SW480 (cell line): ENCODE results near the gene KCNQ5.

Source experiments
- DNase-seq: peaks from one replicate; pipeline ENCODE4 v3.0.0-alpha.2; 2016; ENCODE audit warnings: low spot score

The KCNQ5 gene

GRCh38 chr6:73054958-73055357, 433.1 kb downstream of the KCNQ5 start:
- no peak for DNase-seq

DNA sequence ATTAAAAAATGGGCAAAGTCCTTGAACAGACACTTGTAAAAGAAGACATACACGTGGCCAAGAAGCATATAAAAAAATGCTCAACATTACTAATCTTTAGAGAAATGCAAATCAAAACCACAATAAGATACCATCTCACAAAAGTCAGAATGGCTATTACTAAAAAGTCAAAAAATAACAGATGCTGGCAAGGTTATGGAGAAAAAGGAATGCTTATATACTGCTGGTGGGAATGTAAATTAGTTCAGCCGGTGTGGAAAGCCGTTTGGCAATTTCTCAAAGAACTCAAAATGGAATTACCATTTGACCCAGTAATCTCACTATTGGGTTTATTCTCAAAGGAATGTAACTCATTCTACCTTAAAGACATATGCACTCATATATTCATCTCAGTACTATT, 436.9 kb downstream of the KCNQ5 start:
- no peak for DNase-seq

GRCh38 chr6:73062130-73062529, 440.3 kb downstream of the KCNQ5 start:
- DNase-seq: no peak

DNA sequence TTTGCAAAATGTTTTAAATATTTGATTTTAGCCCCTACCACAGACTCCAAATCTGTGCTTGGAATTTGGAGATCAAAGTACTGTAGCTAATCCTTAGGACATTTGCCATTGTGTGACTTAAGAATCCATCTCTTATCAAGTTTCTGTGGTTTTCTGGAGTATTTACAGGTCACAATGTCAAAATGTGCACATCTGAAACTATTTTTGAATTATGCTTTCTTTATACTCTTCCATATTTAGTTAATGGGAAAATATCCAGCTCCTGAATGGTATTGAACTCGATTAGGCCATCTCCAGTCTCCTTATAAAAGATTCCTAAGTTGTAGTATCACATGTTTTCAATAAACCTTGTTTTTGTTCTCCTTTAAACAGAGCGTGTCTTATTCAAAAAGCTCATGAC, 441.0 kb downstream of the KCNQ5 start:
- DNase-seq: no peak

GRCh38 chr6:73064266-73064665, 442.4 kb downstream of the KCNQ5 start:
- no peak for DNase-seq

DNA sequence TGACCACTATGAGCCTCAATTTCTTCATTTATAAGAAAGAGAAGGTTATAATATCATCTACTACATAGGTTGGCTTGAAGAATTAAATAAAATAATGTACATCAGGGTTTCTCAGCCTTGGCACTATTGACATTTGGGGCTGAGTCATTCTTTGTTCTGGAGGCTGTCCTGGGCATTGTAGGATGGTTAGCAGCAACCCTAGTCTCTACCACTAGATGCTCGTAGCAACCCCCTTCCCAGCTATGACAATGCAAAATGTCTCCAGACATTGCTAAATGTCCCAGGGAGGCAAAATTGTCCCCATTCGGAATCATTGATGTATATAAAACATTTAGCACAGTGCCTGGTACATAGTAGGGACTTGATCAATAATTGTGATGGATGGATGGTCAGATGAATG, 451.4 kb downstream of the KCNQ5 start:
- DNase-seq: no peak

DNA sequence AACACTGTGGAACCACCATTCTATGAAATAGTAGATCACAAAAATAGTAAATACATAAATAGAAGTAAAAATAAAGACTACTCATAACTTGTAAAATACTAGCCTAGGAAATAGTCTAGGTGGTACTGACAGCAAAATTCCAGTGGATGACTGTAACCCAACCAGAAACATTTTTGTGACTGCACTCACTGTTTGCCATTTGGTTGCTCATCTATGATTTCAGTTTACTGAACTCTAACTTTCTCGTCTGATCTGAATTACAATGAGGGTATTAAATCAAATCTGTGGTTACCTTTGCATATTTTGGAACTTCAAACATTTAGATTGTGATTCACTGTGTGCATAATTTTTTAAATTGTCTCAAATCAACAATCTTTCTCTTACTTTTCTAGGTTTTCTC, 452.3 kb downstream of the KCNQ5 start:
- DNase-seq: peak; percentile 49

DNA sequence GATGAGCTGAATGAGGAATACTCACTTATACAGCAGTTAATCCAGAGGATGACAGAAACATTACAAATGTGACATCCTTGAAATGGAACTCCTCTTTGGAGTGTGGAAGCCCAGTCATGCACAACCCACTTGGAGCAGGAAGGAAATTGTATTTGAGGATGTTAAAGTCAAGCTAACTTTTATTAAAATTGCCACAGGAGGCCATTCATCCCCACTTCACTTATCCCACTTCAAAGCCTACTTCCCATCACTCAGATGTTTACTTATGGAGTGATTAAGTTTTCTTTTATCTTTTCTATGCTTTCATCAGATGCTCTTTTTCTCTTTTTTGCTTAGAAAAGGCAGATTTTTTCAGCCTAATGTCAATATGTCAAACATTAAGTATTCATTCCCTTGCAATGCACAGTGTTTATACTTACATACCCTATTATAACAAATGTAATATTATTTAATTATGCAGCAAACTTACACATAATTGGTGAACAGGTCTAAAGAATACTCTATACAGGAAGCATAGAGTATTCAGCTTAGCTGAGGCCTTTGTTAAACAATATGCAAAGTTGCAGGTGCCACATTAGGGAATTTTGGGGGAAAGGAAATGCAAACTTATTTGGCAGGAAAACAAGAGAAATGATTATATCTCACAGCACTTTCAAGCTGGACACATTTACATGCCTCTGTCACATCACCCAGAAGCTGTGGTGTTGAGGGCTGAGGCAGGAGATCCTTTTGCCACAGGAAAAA, 454.5 kb downstream of the KCNQ5 start:
- DNase-seq: peak; percentile 72

DNA sequence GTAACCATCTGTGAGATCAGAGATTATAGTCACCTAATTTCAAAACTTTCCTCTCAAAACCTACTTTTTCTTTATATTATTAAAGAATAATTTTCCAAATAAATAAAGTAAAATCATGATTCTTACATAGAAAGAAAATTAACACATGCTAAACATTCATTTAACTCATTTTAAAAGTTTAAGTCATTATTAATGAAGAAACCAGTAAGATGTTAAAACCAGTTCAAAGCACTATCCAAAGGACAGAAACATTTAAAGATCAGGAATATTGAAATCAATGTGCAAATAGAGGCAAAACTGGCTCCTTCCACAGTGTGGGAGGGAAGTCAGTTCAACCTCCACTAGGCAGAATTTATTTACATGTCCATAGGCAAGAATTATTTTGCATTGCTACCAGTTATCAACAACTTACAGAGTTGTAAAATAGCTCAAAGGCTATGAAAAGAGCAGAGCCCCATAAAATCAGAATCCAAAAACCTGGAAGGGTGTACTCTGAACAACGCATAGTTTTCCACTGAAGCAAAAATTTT, 456.5 kb downstream of the KCNQ5 start:
- no peak for DNase-seq

DNA sequence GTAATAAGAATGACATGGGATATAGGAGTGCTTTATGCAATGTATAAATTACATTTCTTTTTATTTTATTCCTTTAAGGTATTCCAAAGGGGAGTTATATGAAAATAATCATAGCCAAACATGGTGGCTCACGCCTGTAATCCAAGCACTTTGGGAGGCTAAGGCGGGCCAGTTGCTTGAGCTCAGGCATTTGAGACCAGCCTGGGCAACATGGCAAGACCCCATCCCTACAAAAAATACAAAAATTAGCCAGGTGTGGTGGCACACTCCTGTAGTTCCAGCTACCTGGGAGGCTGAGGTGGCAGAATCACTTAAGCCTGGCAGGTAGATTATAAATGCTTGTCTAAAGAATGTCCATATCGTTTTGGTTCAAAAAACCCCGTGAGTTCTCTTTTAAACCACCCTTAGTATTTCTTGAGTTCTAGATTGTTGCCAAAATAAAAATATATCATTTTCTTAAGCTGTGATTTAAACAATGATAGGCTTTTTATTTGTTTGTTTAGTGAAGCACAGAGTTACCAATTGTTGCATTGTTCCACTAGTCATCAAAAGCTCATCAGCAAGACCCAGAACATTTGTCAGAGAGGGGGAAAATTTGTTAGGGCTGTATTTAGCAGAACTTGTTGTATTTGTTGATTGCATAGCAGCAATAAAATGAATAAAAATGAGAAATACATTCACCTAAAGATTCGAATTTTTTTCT, 457.2 kb downstream of the KCNQ5 start:
- no peak for DNase-seq

DNA sequence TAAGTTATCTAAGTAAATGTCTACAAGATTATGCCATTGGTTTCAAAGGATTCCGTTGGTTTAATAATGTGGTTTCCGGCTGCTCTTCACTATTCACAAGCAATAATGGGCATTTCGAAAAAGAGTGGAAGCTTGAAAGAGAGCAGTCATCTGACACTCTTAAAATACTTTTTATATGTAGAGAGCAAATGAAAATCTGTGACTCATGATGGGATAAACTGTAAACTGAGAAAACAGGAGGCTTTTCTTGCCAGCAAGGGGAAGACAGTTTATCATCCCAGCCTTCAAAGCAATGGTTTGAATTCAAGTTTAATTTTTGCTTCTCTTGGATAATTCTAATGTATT, 457.7 kb downstream of the KCNQ5 start:
- peak; percentile 16 for DNase-seq

DNA sequence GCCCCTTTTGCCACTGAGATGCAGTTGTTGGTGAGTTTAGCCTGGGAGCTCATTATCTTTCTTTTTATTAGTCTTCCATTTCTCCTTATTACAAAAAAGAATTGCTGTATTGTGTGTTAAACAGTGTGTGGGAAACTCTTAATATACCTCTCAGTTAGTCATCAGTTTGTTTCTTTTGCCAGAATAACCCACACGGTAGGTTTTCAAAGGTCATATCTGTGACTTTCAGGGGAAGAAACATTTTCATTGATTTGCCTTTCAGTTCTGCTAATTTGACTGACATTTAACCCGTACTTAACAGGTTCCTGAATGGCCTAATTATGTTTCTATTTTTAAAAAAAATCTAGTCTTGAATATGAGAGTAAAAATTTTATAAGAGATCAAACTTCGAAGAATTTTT, 458.1 kb downstream of the KCNQ5 start:
- DNase-seq: no peak

DNA sequence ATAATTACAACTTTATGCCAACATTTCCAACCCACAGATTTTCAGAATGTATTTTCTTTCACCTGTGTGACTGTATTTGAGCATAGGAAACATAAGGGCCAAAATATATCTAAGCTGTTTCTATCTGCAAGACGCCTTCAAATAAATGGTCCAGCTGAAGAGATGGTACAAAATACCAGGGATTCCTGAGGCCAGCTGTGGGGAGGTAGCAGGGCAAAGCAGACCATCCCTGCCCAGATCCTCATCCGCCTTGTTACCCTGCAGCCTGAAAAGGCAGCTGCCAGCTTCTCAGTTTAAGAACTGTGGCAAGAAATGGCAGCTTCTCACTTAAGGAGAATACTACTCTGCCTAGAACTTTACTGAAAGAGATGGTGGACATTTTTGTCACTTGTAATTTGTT, 460.1 kb downstream of the KCNQ5 start:
- DNase-seq: no peak

DNA sequence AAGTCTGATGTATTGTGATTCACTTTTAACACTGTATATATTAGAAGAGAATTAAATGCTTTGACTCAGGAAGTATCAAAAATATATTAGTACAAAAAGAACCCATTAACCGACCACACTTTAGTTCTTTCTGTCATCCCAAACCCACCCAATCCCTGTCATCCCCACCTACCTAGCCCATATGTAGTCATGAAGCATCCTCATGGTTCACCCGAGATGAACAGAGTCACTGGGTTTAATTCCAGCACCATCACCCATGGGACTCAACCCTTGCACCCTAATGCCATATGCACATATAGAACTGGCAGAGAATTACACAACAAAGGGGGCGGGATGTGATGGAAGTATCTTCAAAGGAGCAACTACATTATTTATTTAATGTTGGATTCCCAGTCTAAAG, 462.0 kb downstream of the KCNQ5 start:
- no peak for DNase-seq

DNA sequence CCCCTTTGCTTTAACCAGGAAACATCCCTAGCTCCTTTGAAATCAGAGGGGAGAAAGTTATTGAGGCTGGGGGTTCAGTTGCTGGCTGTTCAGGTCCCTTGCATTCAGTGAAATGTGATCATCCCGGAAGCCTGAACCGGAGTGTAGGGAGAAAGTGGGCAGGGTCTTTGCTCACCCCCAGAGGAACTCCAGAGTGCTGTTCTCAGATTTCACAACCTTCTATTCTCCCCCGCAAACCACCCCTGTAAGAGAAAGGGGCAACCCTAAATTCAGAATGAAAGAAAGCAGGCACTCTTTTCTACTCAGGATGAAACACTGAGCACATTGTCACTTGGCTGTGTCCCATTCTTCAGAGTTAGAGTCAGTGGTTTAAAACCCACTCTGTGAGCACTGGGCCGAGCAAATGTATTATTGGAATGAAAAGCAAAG, 463.6 kb downstream of the KCNQ5 start:
- no peak for DNase-seq

DNA sequence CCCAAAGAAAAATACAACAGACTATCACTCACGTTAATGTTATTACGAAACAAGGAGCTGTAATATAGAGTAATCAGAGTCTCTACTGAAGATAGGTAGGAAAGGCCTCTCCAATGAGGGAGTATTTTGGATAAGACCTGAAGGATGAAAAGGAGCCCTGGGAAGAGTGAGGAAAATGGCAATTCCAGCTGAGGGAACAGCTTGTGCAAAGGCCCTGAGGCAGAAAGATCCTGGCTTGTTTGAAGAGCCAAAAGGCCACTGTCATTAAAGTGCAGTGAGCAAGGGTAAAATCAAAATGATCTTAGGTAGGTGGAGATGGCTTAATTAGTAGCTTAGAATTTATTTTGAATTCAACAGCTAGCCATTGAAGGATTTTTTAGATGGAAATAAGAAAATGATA, 464.9 kb downstream of the KCNQ5 start:
- DNase-seq: no peak

DNA sequence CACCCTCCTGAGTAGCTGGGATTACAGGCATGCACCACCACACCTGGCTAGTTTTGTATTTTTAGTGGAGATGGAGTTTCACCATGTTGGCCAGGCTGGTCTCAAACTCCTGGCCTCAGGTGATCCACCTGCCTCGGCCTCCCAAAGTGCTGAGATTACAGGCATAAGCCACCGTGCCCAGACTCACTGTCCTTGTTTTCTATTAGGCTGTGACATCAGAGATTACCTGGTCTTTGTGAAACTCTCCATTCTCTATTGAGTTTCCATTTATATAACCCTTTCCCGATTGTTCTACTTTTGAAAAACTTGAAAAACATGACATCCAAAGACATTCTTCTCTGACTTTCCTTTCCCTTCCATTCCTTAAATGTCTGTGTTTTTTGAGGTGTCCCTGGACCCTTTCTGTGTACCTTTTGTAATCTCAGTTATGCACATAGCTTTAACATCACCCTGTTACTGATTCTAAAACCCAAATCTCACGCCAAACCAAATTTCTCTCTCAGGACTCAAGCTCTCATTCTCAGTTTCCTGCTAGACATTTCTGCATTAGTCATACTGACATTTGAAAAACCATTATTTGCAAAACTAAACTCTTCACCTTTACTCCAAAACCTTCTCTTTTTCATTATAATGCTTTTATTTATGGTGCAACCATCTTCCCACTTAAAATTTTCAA, 466.4 kb downstream of the KCNQ5 start:
- no peak for DNase-seq

DNA sequence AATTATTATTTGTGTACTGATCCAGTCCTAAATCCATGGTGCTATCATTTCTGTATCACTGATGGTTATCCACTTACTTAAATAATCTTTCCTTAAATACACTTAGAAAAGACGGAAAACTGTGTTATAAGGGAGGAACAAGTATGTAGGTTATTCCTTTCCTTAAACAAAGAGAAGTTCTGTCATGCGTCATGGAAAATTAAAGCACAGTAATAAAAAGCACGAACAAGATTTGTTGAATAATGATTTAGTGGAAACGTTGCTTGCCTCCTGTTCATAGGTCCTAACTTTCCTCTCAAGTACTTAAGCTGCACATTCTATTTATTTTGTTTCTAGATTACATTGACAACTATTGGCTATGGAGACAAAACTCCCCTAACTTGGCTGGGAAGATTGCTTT, 483.1 kb downstream of the KCNQ5 start:
- DNase-seq: no peak

DNA sequence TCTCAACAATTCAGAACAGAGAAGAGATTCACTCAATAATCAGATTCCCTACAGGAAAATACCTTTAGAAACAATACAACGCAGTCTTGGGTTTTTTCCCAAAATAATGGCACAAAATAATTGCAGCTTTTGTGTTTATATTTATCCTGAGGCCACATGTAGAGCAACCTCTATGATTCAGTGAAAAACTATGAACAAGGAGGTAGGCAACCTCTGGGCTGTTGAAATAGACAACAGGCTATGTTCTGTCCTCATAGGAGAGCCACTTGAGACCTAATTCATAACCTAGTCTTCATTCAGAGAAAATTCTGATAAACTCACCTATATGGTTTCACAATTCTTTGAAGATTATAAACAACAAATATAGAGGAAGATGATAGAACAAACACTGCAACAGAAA, 485.2 kb downstream of the KCNQ5 start:
- DNase-seq: no peak

- DNase-seq: no peak
Observed at GRCh38 chr6:73108949-73109348, 487.1 kb downstream of the KCNQ5 start.

GRCh38 chr6:73109659-73110058, 487.8 kb downstream of the KCNQ5 start:
- DNase-seq: no peak

DNA sequence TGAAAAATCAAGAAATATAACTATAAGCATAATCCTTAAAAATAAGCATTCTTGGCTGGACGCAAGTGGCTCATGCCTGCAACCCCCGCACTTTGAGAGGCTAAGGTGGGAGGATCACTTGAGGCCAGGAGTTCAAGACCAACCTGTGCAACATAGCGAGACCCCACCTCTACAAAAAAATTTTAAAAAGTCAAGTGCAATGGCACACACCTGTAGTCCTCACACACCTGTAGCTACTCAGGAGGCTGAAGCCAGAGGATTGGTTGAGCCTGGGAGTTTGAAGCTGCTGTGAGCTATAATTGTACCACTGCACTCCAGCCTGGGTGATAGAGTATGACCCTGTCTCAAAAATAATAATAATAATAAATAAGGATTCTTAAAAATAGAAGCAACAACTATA, 494.5 kb downstream of the KCNQ5 start:
- DNase-seq: no peak

DNA sequence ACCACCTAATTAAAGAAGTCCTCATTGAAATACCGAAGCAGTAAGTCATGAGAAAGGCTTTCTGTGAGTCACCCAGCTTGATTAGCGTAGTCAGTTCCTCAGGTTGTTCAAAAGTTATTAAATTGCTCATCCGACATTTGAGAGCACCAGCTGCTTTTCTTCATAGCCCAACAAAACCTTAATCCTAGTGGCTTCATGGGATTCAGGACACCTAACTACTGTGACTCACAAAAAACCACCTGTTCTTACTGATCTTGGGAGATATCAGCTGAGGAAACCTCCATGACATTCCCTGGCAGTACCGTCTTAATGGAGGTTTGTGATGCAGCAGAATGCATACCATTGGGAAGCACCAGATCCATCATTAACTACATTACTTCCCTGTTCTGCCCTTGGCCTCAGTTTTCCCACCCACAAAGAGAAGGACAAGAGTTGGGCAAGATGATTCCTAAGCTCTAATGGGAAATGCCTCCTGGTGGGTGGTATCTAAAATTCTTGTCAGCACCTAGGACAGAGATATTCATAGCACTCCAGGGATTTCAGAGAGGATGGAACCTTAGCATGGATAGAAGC, 499.6 kb downstream of the KCNQ5 start:
- DNase-seq: peak; percentile 19
